ENCODE results near the gene CLDN22.

- no peak for TF ChIP-seq CTCF (IDR thresholded peaks at IDR 0.05)
- no peak for TF ChIP-seq EZH2 (IDR thresholded peaks at IDR 0.05; ENCODE audit: borderline replicate concordance, insufficient read depth, low read depth, low read length, poor library complexity, severe bottlenecking)
These were observed 29.6 kb upstream of the CLDN22 start for GRCh38 chr4:183349673-183350072.

Data from B cell (primary cell).